WI38 (cell line): ENCODE measurements around the gene WNT5B.
A peak's percentile ranks its signal among the peaks of the same experiment; 100 is the strongest.

Experiments used
- H3K4me3 ChIP-seq: 2 replicates; pipeline ENCODE4 v1.5.1; 2011; ENCODE audit warnings: low read depth, mild to moderate bottlenecking, control low read depth, low read length
- TF ChIP-seq, protein P1 (sequence below): IDR thresholded peaks from 2 replicates; pipeline ENCODE4 v1.5.1; 2012; ENCODE audit warnings: low read depth, mild to moderate bottlenecking, control low read depth, low read length

WNT5B gene

DNA sequence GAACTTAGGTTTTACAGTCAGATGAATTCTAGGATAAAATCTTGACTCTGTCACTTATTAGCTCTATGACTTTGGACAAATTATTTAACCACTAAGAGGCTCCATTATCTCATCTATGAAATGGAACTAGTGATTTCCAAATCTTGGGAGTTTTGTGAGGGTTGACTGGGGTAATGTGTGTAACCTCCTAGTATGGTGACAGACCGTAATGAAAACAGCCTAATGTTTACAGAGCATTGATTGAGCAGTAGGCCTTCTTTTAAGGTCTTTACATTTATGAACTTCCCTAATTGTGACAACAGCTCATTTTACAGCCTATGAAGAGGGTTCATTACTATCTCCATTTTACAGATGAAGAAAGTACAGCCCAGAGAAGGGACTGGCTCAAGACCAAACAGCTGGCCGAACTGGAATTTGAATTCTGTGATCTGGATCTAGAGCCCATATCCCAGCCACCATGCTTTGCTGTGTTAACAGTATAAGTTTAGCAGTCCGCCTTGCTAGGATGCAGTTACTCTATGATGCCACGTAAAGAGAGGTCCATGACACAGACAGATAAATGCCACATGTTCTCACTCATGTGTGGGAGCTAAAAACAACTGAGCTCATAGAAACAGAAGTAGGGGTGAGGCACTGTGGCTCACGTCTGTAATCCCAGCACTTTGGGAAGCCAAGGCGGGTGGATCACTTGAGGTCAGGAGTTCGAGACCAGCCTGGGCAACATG lies 25.6 kb upstream of the WNT5B start:
- no peak overlapping the region for H3K4me3 ChIP-seq
- TF ChIP-seq, protein P1, sequence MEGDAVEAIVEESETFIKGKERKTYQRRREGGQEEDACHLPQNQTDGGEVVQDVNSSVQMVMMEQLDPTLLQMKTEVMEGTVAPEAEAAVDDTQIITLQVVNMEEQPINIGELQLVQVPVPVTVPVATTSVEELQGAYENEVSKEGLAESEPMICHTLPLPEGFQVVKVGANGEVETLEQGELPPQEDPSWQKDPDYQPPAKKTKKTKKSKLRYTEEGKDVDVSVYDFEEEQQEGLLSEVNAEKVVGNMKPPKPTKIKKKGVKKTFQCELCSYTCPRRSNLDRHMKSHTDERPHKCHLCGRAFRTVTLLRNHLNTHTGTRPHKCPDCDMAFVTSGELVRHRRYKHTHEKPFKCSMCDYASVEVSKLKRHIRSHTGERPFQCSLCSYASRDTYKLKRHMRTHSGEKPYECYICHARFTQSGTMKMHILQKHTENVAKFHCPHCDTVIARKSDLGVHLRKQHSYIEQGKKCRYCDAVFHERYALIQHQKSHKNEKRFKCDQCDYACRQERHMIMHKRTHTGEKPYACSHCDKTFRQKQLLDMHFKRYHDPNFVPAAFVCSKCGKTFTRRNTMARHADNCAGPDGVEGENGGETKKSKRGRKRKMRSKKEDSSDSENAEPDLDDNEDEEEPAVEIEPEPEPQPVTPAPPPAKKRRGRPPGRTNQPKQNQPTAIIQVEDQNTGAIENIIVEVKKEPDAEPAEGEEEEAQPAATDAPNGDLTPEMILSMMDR: no peak

DNA sequence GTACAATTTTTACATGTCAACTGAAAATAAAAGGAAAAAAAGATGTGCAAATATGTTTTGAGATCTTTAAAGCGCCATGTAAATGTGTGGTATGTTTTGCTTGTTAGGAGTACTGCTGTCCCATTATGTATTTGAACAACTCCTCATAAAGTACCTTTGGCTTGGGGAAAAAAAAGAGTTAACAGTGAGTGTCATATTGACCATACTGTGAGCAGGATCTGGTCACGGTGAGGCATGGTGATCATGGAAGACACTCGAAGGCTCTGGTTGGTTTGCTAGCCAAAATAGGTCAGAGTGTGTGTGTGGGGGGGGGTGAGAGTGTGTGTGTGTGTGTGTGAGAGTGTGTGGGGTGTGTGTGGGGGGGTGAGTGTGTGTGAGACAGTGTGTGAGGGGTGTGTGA lies 24.6 kb upstream of the WNT5B start:
- TF ChIP-seq, protein P1: no peak
- no peak overlapping the region for H3K4me3 ChIP-seq

DNA sequence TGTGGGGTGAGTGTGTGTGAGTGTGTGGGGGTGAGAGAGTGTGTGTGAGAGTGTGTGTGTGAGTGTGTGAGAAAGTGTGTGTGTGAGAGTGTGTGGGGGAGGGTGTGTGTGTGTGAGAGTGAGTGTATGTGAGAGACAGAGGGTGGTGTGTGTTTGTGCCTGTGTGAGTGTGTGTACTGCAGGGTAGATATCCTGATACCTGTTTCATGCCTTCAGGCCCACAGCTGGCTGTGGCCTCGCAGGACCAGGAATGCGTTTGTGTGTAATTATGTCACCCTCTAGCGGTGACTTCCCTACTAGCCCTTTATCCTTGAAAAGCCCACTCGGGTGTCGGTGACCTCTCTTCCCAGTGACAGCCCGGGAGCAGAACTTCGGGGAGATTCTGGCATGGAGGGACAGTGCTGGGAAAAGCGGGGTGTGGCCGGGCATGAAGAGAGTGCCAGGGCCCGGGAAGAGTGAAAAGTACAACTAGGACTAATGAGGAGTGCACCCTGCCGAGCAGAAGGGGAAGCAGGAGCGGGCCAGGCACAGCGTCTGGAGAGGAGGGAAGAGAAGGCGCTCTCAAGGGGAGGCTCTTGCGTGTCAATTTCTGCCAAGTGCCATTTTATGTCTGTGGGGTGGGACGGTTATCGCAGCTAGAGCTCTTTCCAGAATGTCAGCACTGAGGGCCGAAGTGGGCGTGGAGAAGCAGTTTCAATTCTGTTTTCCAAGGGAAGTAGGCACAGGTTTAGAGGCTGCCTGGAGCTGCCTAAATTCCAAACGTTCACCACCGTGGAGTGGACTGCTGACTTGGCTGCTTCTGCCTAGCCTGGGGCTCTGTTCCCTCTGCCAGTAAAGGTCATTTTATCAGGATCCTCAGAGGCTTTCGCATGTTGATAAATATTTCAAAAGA lies 23.7 kb upstream of the WNT5B start:
- peak overlapping the region; percentile 47 for H3K4me3 ChIP-seq
- TF ChIP-seq, protein P1: peak; percentile 65

DNA sequence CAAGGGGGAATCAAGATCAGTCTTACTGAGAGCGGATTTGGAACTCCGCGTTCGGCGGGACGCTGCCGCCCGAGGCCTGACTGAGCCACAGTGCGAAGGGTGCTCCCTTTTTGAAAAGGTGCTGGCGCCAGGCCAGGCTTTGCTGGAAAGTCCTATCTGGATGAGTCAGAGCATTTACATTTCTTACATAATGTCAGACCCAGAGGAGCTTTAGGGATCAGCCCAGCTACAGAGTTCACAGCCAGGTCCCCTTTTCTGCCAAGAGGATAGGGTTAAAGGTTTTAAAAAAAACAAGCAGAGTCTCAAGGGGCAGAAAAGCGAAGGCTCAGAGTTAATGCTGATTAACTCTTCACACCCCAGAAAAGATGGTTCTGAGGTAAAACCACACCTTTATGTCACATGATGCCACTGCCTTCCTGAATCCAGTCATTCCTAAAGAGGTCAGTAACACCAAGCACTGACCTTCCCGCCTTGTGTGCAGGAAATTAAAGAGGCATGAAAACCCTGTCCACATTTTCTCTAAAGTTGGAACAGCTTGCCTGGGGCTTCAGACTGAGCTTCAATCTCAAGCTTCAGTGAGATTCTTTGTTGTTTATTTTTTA lies 22.9 kb upstream of the WNT5B start:
- peak overlapping the region; percentile 47 for H3K4me3 ChIP-seq
- TF ChIP-seq, protein P1: no peak

DNA sequence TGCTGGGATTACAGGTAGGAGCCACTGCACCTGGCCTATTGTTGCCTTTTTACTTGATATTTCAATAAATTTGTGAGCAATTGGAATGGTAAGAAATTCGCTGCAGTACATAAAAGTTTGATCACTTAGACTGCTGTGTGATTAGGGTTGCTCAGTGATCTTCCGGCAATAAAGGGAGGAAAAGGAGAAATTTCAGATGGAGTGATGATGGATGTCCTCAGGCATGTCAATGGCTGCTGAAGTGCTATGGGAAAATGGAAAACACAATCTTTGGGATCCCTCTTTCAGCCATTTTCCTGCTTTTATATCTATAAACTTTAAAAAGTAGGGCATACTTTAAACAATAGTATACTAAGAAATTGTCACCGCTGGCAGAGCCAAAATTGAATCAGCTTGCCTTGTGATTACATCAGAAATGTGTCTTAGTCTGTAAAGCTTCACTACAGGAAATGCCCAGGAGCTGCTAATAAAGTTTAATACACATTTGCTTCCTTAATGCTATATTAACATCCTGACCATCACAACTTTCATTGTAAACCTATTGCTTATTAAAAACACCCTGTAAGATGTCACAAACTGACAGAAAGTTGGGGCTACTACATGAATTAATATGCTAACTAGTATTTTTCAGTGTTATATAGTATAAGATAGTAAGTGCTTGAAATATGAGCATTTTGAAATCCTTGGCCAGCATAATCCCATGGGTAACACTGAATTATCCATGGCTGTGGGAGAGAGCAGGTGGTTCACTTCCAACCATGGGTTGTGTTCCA lies 20.9 kb upstream of the WNT5B start:
- no peak overlapping the region for H3K4me3 ChIP-seq
- TF ChIP-seq, protein P1: no peak

DNA sequence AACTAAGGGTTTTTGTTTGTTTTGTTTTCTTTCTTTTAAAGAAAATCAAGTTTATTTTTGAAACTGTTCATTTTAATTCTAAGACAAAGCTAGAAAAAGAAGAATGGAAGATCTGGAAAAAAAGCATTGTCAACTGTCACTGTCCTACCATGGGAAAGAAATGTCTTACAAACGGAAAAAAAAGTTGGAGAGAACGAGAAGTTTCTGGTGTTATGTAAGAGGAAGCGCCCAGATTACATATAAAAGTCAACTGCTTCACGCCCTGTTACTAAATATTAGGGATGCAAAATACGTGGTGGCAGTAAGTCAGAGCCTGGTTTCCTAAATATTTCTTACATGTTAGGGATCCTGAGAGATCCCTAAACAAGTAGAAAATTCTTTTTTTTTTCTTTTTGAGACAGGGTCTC lies 20.3 kb upstream of the WNT5B start:
- TF ChIP-seq, protein P1: no peak
- H3K4me3 ChIP-seq: no peak overlapping the region
